M059J (cell line): Measurements from ENCODE around the gene CLEC2L. TPM values are rescaled to one million over a fixed set of nuclear protein-coding genes. Genes with fewer than 3 reads are reported as not detected.

ENCODE experiments used
- DNase-seq: peaks from one replicate; pipeline ENCODE4 v3.0.0-alpha.2; 2012; ENCODE audit warnings: low read depth
- total RNA-seq: library from RNA; depleted of rRNA; stranded (reverse); fragments of >200 nt; shearing (Covaris generic); gene quantifications from 2 replicates; pipeline ENCODE4 v1.2.3, GENCODE V29; 2014

The CLEC2L gene
- total RNA-seq, 1 experiment from 2014 or later = not detected

DNA sequence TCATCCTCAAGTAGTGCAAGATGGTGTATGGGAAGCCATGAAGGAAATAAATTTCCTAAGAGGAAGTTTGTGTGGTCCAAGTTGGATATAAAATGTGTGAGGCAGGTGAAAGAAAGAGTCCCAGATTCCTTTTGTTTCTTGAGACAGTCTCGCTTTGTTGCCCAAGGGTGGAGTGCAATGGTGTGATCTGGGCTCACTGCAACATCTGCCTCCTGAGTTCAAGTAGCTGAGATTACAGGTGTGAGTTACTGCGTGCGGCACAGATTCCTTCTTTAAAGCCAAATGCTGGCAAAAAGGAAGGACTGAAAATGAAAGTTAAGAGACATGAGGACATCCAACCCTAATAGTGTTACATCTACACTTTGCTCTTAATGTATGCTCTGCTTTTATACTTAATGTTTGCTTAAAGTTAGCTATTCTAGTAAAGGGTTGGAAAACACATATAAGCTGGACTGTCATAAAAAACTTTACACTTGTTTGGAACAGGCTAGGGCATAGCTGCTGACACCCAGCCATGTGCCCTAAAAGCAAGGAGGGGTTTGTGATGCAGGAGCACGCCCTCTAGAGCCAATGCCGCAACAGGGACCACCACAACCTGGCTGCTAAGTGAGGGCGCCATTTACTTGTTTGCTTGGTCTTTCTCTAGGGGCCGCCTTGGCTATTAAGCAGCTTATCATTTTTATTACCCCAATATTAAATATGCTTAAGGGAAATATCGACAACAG is 34.5 kb downstream of the CLEC2L start:
- no peak for DNase-seq

DNA sequence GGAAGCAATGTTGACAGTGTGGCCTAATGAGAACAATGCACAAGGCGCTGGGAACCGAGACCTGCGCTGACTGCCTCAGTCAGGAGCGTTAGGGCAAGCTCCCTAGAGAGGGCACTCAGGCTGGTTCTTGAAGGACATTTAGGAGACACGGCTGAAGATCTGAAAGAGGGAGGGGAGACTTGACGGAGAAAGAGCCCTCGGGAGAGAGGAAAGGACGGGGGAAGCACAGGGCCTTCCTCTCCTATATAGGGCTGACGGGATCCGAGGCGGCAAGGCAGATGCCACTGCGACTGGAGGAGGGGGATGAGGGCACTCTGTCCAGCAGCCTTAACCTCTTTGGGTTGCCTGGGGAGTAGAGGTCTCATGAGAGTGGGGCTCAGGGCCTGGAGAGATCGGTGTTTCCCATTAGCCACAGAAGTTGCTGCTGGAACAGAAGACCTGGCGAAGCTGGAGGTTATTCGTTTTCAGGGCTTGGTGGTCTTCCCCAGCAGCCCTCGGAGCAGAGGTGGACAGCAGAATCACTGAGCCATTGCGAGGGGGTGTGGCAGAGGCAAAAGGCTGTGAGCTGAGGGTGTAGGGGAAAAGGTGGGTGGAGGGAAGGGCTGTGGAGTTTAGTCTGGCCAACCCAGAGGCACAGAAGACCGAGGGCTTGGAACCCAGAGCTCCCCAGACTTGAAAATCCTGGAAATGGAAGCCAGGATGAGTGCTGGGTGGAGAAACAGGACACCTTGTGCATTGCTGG is 36.0 kb downstream of the CLEC2L start:
- DNase-seq = no peak

DNA sequence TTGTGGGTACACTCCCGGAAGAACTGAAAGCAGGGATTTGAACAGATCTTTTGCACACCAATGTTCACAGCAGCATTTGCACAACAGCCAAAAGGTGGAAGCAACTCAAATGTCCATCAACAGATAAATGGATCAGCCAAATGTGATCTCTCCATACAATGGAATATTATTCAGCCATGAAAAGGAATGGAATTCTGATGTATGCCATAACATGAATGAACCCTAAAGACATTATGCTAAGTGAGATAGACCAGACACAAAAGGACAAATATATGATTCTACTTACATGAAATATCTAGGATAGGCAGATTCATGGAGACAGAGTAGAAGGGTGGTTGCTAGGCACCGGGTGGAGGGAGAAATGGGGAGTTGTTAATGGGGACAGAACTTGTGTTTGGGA is 36.7 kb downstream of the CLEC2L start:
- DNase-seq = no peak

DNA sequence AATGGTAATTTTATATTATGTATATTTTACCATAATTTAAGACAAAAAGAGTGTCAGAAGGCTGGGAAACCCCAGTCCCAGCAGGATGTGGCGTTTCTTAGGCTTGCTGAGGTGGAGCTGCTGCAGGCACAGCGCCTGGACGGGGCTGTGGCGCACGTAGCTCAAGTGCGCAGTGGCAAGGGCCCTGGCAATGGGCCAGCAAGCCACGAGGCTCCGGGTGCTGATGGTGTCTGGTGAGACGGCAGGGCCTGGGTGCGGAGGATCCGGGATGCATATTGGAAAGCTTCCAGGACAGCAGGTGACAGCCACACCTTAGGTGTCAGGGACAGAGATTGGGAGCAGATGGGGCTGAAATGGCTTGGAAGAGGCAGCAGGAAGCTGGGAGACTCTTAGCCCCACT is 37.2 kb downstream of the CLEC2L start:
- no peak for DNase-seq

DNA sequence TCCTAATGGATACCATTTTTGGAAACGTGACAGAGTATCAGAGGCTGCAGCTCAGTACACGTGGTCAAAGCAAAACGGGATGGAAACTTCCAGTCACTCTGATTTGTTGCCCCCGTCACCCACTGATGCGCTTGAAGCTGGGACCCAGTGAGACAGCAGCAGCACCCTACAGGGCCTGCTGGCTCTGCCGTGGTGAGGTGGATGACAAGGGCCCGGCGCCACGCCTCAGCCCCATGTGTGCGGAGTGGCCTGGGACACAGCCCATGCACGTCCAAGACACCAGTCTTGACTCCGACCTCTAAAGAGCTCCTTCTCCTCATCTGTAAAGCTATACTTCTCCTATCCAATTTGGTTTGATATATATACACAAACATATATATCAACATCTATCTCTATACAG is 39.0 kb downstream of the CLEC2L start:
- DNase-seq = no peak

DNA sequence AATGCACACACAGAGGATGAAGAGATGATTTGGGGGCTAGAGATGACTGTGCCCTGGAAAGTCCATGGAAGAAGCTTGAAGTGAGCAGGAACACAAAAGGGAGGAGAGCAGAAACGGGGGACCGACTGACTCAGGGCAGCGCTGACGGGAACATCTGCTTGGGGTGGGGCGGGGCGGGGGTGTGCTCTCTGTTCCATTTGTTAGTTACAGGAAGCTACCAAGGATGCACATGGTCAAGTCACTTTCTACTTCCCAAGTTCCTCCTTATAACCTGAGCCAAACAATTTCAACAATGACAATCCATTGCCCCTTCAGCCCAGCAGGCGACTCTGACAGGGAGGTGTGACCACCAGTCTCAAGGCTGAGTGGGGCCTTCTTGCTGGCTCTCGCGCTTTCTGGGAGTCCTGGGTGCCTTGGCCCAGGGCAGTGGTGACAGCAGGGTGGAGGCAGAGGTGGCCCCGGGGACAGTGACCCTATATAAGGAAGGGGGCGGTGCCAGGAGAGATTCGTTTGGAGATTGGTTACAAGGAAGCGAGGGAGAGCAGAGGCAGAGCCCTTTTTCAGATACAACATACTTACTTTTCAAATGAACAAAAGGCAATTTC is 39.6 kb downstream of the CLEC2L start:
- DNase-seq = no peak

DNA sequence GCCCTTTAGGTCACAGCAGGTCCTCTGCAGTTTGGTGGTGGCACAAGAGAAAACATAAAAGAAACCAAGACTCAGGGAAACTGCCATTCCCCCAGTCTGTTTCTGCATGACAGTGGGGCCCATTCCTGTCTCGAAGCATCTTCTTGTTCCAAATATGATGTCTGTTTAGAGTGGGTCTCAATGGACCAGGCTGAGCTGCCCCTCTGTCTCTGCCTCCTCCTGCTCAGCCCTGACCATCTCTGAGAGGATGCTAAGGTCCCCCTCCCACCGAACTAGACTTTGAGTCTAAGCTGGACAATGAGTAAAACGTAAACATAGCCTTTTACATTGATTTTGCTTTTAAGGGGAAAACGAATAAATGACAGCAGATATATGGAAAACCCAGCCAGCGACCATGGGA is 40.4 kb downstream of the CLEC2L start:
- no peak for DNase-seq

DNA sequence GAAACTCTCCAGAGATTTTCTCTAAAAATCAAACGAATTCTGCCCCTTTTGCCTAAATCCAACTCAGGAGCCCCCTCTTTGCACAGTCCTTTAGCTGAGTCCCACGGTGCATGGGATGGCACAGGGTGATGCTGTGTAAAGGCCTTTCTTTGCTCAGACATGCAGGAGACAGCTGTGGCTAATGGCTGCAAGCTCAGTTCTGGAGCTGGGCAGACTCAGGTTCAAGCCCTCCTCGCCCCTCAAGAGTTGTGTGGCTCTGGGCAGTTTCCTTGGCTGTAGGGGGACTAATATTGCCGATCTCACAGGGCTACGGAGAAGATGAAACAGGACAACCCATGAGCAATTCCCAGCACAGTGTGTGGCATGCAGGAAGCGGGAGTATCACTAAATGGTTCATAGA is 42.6 kb downstream of the CLEC2L start:
- no peak for DNase-seq

DNA sequence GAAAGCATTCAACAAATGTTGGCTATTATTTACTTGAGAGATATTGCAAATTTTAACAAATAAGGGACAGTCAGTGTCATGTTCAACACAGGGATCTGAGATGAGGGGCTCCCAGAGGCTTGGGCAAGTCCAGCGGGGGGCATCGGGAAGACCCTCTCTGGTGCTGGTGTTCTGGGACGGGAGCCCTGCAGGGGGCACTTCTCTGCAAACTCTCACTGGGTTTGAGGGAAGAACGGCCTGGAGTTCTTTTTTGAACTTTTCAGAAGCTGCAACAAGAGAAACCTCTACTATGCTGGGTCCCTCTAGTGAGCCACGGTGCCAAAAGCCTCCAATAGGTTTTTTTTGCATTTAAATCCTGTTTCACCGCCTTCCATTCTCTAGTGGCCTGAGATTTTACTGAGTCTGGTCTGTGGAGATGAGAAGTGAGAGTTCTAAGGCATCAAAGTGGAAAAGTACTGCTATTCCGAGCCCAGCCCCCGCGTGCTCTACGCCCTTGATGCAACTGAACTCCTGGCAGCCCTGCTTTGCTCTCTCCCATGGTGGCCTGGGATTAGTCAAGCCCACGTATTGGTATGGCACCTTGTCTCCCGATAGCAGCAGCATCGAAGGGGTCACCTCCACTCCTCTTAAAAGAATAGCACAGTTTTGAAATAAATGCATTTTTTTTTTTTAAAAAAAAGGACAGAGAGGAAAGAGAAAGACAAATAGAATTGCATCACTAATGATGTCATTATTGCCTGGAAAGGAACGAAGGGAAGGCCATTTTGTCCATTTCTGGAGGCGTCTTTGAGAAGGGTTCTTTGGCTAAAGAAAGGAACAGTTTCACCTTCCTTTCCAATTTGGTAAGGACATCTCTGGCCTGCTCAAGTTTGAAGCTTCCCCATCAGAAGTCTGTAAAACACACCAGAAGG is 43.5 kb downstream of the CLEC2L start:
- DNase-seq = no peak

DNA sequence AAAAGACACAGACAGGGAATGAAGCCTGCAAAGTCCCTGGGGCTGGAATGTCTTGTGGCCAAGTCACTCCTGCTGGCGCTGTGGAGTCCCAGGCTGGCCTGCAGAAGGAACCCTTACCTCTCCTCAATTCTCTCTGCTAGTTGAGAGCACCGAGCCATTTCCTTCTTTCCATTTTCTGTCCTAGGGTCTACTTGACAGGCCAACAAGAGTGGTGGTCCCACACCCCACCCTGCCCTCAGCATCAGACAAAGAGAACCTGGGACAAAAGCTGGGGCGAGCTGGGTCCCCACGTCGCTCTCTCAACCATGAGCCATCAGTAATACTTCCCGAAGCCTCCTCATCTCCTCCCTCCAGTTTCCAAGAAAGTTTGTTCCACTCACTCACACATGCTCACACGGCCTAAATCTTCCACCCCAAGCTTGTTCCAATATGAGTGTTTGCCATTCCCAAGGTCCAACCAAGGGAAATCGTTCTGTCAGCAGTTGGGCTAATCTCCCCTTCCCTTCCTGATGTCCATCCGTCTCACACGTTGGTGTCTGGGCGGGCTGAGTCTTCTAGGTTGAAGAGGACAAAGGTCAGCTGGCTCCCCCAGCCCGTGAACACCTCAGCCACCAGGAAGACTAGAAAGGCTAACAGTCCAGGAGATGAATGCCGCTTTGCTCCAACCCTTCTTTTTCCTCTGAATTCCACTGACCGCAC is 44.3 kb downstream of the CLEC2L start:
- no peak for DNase-seq

DNA sequence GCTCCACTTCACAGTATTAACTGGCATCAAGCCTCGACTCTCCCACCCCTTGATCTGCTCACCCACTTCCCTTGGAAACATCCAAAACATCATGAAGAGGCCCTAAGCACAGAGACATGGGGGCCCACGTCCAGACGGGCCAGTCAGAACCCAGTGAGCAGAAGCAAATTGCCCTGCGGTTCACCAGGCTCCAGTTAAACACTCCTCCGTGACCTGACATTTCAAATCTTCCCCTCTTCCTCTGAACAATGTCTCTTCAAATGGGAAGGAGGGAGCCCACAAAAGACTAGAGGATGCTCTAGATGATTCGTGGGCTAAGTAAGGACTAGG is 44.8 kb downstream of the CLEC2L start:
- no peak for DNase-seq

DNA sequence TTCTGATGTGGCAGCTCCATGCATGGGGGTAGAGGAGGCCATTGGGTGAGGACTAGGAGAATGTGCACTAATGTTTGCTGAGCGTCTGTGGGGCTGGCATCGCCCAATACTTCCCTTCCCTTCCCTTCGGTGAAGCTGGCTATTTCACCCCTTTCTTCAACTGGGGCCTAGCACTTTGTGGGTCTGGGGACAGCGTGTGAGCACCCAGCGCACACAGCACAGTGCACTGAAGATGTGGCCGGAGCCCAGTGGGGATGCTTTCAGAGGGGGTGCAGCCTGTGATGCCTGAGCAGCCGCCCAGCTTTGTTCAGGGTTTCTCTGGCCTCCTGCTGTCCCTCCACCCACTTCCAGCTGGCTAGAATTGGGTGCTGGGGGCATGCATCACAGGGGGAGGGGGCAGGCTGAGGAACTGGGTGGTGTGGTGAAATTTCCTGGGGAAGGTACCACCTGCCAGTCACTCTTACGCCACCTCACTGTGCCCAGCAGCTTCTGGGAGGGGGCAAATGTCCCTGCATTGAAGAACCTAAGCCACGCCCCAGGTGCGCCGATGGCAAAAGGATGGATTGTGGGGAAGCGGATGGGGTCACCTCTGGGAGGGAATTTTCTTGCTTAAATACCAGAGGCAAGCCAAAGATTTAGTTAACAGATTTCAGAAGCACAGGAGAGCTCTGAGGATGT is 45.5 kb downstream of the CLEC2L start:
- DNase-seq = no peak

DNA sequence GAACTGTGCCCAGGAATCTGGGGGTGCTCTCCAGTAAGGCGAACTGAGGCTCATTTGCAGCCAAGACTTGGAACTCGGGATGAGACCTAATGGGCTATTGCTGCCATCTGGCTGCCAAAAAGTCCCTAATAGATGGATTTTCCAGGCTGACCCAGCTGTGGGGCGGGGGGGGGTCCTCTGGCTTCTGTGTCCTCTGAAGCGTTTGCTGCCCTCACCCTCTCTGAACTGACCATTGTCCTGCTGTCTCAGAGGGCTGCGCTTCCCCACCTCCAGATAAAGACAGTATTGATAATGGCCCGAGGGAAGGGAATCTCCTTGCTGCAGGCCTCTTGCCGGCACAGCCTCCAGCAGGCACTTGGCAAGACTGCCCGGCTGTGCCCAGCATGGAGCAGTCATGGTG is 46.6 kb downstream of the CLEC2L start:
- DNase-seq = no peak

DNA sequence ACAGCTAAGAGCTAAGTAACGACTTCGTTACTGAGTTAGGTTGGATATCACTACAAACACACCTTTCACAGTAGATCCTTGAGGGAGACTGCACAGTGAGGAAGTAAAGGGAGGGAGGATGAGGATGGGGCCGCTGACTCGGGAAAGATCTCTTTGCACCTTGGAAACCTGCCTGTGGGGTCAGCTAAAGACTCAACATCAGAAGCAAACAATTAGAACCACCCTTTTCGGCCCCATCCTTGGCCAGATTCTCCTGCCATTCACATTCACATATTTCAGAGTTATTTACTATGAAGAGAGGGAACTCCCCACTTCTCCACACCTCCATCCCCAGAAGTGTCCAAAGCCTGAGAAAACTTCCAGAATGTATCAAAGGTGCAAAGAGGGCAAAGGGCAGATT is 47.1 kb downstream of the CLEC2L start:
- no peak for DNase-seq

DNA sequence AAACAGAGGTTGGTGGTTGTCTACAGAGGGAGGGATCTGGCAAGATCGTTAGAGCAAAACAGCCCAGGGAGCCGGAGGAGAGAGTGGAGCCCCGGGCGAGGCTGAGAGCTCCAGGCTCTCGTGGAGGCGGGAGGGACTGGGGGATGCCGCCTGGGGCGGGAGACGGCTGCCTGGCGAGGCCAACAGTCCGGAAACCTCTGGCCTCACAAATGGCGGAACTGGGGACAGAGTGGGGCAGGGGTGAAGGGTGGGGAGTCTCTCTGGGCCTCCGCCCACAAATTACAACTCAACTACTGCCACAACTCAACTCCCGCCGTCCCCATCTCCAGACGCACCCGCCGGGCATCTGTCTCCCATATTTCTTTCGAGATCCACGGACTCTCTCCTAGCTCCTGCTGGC is 47.7 kb downstream of the CLEC2L start:
- no peak for DNase-seq

DNA sequence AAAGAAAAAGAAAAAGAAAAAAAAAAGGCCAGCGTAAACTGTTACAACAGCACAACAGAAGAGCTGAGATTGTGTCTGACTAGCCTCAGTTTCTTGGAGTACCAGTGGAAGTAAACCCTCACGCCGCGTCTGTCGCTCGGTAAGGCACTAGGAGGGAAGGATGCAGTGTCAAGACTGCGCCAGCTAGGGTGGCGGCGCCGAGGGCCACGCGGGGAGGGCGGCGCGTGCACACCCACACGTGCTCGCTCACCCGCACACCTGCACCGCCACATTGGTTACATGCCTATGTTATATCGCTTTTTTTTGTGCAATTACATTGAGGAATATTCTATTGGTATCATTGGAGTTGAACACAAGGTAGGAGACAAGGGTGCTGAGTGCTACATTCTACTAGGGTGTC is 48.2 kb downstream of the CLEC2L start:
- no peak for DNase-seq

DNA sequence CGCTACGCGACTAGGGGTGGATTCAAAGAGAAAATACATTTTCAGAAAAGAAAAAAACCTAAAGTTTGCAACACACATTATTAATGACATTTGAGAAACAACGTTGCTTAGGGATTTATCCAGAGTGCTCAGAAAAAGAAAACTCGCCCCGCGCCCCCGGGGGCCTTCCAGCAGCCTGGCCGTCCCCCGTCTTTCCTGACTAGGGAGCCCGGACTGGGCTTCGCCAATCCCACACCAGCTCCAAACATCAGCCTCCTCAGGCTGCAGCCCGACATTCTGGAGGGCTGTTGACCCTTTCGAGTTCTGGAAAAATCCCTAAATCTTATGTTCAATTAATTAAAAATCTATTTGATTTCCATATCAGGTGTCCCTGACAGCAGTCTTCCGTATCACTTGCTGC is 48.6 kb downstream of the CLEC2L start:
- no peak for DNase-seq

DNA sequence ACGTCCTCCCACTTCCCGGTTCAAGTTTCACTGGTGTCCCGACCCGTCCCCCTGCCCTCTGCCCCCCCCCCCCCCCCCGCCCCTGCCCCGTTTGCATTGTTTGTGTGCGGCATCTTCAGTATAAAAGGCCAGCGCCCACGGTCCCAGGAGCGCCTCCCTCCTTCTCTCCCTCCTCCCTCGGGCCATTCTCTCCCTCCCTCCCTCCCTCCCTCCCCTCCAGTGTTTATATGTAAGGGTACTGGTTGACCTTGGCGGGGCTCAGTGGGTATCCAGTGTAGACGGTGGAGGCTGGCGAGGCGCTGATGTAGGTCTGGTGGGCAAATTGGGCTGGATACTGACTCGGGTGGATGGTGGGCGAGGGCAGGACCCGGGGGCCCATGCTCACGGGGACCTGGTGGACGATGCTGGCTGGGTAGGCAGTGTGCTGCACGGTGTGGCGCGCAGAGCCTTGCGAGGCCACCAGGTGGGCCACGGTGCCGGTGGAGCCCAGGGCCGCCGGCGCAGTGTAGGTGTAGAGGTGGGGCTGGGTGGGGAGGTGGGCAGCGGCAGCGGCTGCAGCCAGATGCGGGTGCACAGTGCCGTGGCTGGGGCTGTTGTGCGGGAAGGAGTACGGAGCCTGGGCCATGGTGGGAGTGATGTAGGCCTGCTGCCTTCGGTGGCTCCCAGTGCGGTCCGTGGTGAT is 49.4 kb downstream of the CLEC2L start:
- no peak for DNase-seq

DNA sequence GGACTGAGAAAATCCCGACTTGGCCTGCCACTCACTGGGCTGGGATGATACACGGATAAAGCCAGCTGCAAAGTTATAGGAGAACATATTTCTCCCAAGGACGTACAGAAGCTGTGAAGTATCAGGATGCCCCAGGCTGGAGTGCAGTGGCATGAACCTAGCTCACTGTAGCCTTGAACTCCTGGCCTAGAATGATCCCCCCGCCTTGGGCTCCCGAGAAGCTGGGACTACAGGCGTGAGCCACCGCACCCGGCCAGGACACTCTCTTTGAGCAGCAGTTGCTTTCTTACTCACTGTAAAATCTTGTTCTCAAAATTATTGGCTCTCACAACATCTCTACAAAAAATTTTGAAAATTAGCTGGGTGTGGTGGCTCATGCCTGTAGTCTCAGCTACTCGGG is 50.4 kb downstream of the CLEC2L start:
- no peak for DNase-seq

DNA sequence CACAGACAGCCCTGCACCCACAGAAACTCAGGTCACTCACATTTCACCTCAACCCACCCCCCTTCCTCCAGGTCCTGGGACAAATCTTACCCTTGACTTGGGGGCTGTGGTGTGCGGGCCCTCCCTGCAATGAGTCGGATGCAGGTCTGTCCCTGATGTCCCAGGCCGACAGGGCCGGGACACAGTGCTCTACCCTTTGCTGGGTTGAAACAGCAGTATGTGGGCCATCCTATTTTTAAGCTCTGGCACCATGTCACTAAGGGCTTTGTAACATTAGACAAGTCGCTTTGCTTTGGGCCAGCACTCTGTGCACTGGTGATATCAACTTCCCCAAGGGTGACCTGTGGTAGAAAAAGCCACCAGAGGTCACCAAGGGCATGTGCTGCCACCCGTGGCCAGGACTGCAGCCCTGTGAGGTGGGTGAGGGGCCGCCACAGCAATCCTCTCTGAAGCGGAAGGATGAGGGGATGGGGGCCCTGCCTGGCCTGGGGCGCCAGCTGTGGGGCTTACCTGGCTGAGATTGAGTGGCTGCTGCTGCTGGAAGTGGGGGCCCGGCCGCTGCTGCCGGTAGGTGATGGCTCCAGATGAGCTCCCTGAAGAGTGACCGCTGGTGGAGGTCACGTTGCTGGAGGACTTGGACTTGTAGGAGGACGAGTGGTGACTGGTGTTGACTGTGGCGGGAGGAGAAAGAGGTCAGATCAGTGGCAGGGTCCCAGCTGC is 51.3 kb downstream of the CLEC2L start:
- no peak for DNase-seq
